Panc1 (cell line): ENCODE data around the gene ACAD9. TPM values are rescaled to one million over a fixed set of nuclear protein-coding genes. Genes with fewer than 3 reads are reported as not detected.
"Not testable (repeated sequence)": the region's sequence is repeated elsewhere in the genome, so short reads cannot be mapped to it uniquely, and the experiment has no call there.

ENCODE experiments used
- ATAC-seq: fragments of 200-7000 bp; cut with Tn5 transposase; 2 replicates; pipeline ENCODE4 v1.9.1; 2020; ENCODE audit warnings: mild to moderate bottlenecking, moderate library complexity
- BruUV-seq: library from RNA; stranded (reverse); fragments of 400-500 nt; replicated peaks from 2 replicates; lab custom pipeline; 2021; lab: Mats Ljungman, UMichigan
- CTCF ChIA-PET: fragments of 300-600 bp; sonication (Branson Sonifier 250); formaldehyde crosslinking; loops from one replicate; lab custom pipeline; 2022; ENCODE audit warnings: antibody characterized with exemption; lab: Charles Lee
- POLR2A ChIA-PET: fragments of 300-600 bp; sonication (Branson Sonifier 250); formaldehyde crosslinking; loops from one replicate; lab custom pipeline; 2022; ENCODE audit warnings: antibody characterized with exemption; lab: Charles Lee
- DNase-seq: peaks from one replicate; pipeline ENCODE4 v3.0.0-alpha.2; 2010; ENCODE audit warnings: low read depth, low spot score
- H3K27ac ChIP-seq: 2 replicates; pipeline ENCODE4 v1.5.1; 2011; ENCODE audit warnings: mild to moderate bottlenecking, low read length, inconsistent platforms
- H3K27me3 ChIP-seq: fragments of 200-500 bp; sonication (Bioruptor generic); 2 replicates; pipeline ENCODE4 v1.6.0; 2014; ENCODE audit warnings: low read length, inconsistent platforms; ENCODE audit not compliant: control insufficient read depth, insufficient read depth
- H3K36me3 ChIP-seq: fragments of 200-500 bp; sonication (Bioruptor generic); 2 replicates; pipeline ENCODE4 v1.5.1; 2014; ENCODE audit warnings: inconsistent platforms, mild to moderate bottlenecking, low read length, moderate library complexity; ENCODE audit not compliant: control insufficient read depth, insufficient read depth
- H3K4me1 ChIP-seq: 2 replicates; pipeline ENCODE4 v1.5.1; 2011; ENCODE audit warnings: inconsistent platforms, mild to moderate bottlenecking, low read length, moderate library complexity; ENCODE audit not compliant: control insufficient read depth, insufficient read depth
- H3K4me3 ChIP-seq, 2 experiments: 2 replicates each; pipeline ENCODE4 v1.5.1; 2011 to 2012; ENCODE audit warnings: low read depth in 2 of 2, low read length in 2 of 2, mild to moderate bottlenecking in 2 of 2, inconsistent platforms in 1 of 2, moderate library complexity in 1 of 2
- H3K9me3 ChIP-seq: fragments of 200-500 bp; sonication (Bioruptor generic); 2 replicates; pipeline ENCODE4 v1.5.1; 2014; ENCODE audit warnings: low read depth, mild to moderate bottlenecking, inconsistent platforms, low read length, moderate library complexity; ENCODE audit not compliant: control insufficient read depth, insufficient read depth
- POLR2AphosphoS5 ChIP-seq: IDR thresholded peaks from 2 replicates; pipeline ENCODE4 v1.6.1; 2012; ENCODE audit warnings: mild to moderate bottlenecking, low read depth, low read length, moderate library complexity
- in situ Hi-C: cut with HindIII; loops from 2 replicates; pipeline ENCODE4 v1.10.0; 2016; ENCODE audit warnings: low sequenced_read_pairs, low pct_unique_long_range_greater_than_20kb
- intact Hi-C: fragments of 100-400 bp; cut with micrococcal nuclease; formaldehyde crosslinking; loops from one replicate; pipeline ENCODE4 v1.10.0; 2022; ENCODE audit not compliant: unreplicated experiment
- total RNA-seq: library from RNA; stranded (reverse); gene quantifications from one replicate; pipeline ENCODE4 v1.2.1, GENCODE V29; 2021; ENCODE audit not compliant: unreplicated experiment
- TF ChIP-seq, protein P1 (sequence below), 2 experiments: IDR thresholded peaks; 2 replicates each; pipeline ENCODE4 v1.6.1; 2011 to 2012; ENCODE audit warnings: low read depth in 2 of 2, control low read depth in 1 of 2, low read length in 1 of 2, mild to moderate bottlenecking in 1 of 2, moderate library complexity in 1 of 2; ENCODE audit not compliant: insufficient read depth in 1 of 2
- TF ChIP-seq, protein P2 (sequence below): fragments of 450-650 bp; IDR thresholded peaks from 2 replicates; pipeline ENCODE4 v1.5.1; 2017; ENCODE audit warnings: mild to moderate bottlenecking

The ACAD9 gene
- total RNA-seq, 1 experiment from 2014 or later = 70.9 TPM

DNA sequence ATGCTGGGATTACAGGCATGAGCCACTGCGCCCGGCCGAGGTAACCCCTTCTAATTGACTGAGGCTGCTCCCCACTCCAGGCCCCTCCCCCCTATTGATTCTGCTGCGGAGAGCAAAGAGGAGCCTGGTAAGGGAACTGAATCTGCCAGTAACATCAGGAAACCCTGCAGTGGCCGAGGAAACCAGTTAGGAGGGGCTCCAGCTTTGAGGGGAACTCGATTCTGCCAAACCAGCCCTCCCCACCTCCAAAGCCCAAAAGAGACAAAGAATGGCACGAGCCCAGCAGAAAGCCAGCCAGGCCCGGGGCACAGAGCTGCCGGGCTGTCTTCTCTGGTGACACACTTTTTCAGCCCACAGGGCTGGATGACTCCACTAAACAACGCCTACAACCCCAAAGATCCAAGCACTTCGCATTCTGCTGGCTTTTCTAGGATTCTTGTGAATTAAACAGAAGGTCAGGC, 15.0 kb upstream of the ACAD9 start:
- CTCF ChIA-PET = no interaction called here
- Histone ChIP-seq H3K36me3 (no peaks in the 10 kb centered on the region), H3K27ac (no peak overlapping the region), H3K4me1 (peaks cover 9% of the 10 kb centered on the region), H3K9me3 (peaks cover 16% of the 10 kb centered on the region), H3K4me3 (no peak overlapping the region), H3K27me3 (no peaks in the 10 kb centered on the region)
- no peak for TF ChIP-seq POLR2AphosphoS5
- TF ChIP-seq, protein P1, sequence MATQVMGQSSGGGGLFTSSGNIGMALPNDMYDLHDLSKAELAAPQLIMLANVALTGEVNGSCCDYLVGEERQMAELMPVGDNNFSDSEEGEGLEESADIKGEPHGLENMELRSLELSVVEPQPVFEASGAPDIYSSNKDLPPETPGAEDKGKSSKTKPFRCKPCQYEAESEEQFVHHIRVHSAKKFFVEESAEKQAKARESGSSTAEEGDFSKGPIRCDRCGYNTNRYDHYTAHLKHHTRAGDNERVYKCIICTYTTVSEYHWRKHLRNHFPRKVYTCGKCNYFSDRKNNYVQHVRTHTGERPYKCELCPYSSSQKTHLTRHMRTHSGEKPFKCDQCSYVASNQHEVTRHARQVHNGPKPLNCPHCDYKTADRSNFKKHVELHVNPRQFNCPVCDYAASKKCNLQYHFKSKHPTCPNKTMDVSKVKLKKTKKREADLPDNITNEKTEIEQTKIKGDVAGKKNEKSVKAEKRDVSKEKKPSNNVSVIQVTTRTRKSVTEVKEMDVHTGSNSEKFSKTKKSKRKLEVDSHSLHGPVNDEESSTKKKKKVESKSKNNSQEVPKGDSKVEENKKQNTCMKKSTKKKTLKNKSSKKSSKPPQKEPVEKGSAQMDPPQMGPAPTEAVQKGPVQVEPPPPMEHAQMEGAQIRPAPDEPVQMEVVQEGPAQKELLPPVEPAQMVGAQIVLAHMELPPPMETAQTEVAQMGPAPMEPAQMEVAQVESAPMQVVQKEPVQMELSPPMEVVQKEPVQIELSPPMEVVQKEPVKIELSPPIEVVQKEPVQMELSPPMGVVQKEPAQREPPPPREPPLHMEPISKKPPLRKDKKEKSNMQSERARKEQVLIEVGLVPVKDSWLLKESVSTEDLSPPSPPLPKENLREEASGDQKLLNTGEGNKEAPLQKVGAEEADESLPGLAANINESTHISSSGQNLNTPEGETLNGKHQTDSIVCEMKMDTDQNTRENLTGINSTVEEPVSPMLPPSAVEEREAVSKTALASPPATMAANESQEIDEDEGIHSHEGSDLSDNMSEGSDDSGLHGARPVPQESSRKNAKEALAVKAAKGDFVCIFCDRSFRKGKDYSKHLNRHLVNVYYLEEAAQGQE (IDR thresholded peaks at IDR 0.05; ENCODE audit: insufficient read depth in 1 of 2, low read depth in 2 of 2, low read length in 1 of 2) = no peak
- TF ChIP-seq, protein P2, sequence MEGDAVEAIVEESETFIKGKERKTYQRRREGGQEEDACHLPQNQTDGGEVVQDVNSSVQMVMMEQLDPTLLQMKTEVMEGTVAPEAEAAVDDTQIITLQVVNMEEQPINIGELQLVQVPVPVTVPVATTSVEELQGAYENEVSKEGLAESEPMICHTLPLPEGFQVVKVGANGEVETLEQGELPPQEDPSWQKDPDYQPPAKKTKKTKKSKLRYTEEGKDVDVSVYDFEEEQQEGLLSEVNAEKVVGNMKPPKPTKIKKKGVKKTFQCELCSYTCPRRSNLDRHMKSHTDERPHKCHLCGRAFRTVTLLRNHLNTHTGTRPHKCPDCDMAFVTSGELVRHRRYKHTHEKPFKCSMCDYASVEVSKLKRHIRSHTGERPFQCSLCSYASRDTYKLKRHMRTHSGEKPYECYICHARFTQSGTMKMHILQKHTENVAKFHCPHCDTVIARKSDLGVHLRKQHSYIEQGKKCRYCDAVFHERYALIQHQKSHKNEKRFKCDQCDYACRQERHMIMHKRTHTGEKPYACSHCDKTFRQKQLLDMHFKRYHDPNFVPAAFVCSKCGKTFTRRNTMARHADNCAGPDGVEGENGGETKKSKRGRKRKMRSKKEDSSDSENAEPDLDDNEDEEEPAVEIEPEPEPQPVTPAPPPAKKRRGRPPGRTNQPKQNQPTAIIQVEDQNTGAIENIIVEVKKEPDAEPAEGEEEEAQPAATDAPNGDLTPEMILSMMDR = no peak
- BruUV-seq = no TSS peak
- DNase-seq = no peak
- in situ Hi-C loops (no loop called here), intact Hi-C loops (no loop called here)
- POLR2A ChIA-PET = no interaction called here
- no peak for ATAC-seq

DNA sequence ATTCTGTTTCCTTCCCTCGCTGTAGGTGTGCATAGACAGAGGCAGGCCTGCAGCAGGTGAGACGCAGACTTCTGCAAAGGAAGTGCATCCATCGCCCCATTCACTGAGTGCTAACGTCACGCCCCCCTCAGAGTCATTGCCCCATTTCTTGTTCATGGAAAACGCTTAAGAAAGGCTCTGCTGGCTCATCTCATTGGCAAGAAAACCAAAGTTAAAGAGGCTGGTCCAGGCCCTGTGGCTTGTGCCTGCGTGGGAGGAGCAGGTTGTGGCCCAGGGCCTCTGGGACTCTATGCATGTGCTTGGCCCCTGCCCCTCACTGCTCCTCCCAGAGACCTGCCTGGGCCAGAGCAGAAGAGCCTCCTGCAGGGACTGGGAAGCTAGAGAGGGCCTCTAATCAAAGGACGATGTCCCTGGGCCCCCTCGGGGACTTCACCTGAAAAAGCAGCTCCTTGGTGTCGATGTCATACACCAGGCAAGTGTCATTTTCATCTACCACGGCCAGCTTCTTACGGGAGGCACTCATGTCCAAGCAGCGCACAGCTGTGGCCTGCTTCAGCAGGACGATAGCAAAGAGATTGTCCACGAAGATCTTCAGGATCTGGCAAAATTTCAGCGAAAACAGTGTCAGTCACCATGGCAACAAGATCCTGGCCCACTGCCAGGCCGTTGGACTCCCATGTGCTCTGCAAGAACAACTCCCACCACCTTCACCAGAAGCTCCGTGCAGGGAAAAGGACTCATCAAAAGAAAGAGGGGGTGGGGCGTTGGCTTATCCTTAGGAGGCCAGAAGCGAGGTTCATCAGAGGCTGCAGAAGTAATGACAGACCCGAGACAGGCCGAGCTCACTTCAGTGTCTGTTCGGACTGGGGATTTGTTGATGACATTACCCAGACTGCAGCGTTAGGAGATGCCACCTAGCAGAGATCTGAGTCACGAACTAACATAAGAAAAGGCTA, 14.3 kb upstream of the ACAD9 start:
- POLR2A ChIA-PET, CTCF ChIA-PET: not testable (repeated sequence)

More for the DNA sequence above, 14.3 kb upstream of the ACAD9 start:
- DNase-seq, intact Hi-C loops, H3K4me3 ChIP-seq, H3K4me1 ChIP-seq, H3K36me3 ChIP-seq, ATAC-seq, BruUV-seq, H3K27ac ChIP-seq, H3K27me3 ChIP-seq, in situ Hi-C loops: not testable (repeated sequence)
- H3K9me3 ChIP-seq = peaks cover 10% of the 10 kb centered on the region; the same call in 1 of the 2 replicates
